Mammary epithelial cell (primary cell): Measurements from ENCODE around the gene FOXA2.

Experiments
- CTCF ChIP-seq, 2 donors: IDR thresholded peaks in 1 of 2; conservative IDR thresholded peaks in 1 of 2; 2 replicates each; pipeline ENCODE4 v1.5.1; 2011 to 2012; ENCODE audit warnings: inconsistent platforms in 2 of 2, low read length in 2 of 2, mild to moderate bottlenecking in 2 of 2, control low read depth in 1 of 2, low read depth in 1 of 2; ENCODE audit not compliant: insufficient read depth in 1 of 2; ENCODE audit errors: extremely low read depth in 1 of 2
- EZH2 ChIP-seq: IDR thresholded peaks from 2 replicates; pipeline ENCODE4 v1.6.1; 2012; ENCODE audit warnings: low read length, inconsistent platforms, borderline replicate concordance

DNA sequence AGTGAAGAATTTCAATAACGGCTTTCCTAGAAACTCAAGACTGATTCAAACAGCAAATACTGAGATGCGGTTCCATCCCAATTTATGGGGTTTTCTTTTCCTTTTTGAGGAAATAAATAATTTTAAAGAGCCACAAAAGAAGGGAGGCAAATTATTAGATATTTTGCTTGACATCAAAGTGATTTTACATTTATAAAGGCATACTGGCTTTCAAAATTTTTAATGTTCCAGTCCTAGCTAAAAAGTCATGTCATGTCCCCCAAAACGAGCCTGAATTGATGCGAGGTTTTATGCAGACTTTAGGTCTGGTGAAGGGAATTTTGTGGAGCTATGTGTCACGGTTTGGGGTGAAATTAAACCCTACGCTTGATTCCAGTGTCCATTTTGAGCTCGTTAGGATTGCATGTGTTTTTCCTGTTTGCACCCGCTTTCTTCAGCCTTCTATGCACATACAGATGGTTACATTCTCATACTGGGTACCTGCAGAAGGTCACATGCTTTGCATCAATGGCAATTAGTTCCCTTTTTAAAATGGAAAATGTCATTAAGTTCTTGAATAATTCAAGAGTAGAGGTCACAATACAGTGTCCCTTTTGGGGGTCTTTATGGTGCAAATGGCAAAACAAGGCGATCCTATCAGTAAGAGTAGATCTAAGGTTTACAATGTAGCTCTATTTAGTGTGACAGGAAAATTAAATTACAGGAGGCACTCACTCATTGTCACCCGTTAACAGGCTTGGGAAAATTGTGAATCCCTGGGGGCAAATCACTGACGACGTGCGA, 17.3 kb downstream of the FOXA2 start:
- no peak for TF ChIP-seq CTCF (conservative IDR thresholded peaks at IDR 0.05 in 1 of 2, IDR thresholded peaks at IDR 0.05 in 1 of 2; ENCODE audit: extremely low read depth in 1 of 2, insufficient read depth in 1 of 2, low read depth in 1 of 2, low read length in 2 of 2)
- peak; percentile 72 for TF ChIP-seq EZH2
